H9 (cell line): ENCODE results near the gene MMP11. TPM values are rescaled to one million over a fixed set of nuclear protein-coding genes. Genes with fewer than 3 reads are reported as not detected.
A peak's percentile ranks its signal among the peaks of the same experiment; 100 is the strongest.

Experiments used
- DNase-seq: peaks from one replicate; pipeline ENCODE4 v3.0.0-alpha.2; 2017
- H2AFZ ChIP-seq: one replicate; pipeline ENCODE4 v1.6.1; 2013; ENCODE audit warnings: mild to moderate bottlenecking, low read length, control low read depth, moderate library complexity
- H2AK5ac ChIP-seq: 2 replicates; pipeline ENCODE4 v1.6.1; 2013; ENCODE audit warnings: low read length, control low read depth, mixed read lengths; ENCODE audit not compliant: insufficient read length
- H2BK120ac ChIP-seq: one replicate; pipeline ENCODE4 v1.6.1; 2013; ENCODE audit warnings: low read depth, mild to moderate bottlenecking, low read length, control low read depth, inconsistent platforms; ENCODE audit not compliant: poor library complexity, severe bottlenecking
- H2BK12ac ChIP-seq: 2 replicates; pipeline ENCODE4 v1.6.1; 2013; ENCODE audit warnings: low read length, control low read depth, mixed read lengths, low read depth; ENCODE audit not compliant: insufficient read length
- H2BK15ac ChIP-seq: 2 replicates; pipeline ENCODE4 v1.6.1; 2013; ENCODE audit warnings: low read depth, low read length, control low read depth
- H2BK20ac ChIP-seq: one replicate; pipeline ENCODE4 v1.6.1; 2013; ENCODE audit warnings: low read depth, mild to moderate bottlenecking, low read length, control low read depth, inconsistent platforms; ENCODE audit not compliant: poor library complexity, severe bottlenecking
- H2BK5ac ChIP-seq: 2 replicates; pipeline ENCODE4 v1.6.1; 2013; ENCODE audit warnings: low read length, control low read depth, mixed read lengths; ENCODE audit not compliant: insufficient read length
- H3K14ac ChIP-seq: 2 replicates; pipeline ENCODE4 v1.6.1; 2013; ENCODE audit warnings: low read length, control low read depth; ENCODE audit not compliant: insufficient read depth
- H3K18ac ChIP-seq: 2 replicates; pipeline ENCODE4 v1.6.1; 2013; ENCODE audit warnings: low read depth, mild to moderate bottlenecking, mixed read lengths, low read length, control low read depth; ENCODE audit not compliant: insufficient read length
- H3K23ac ChIP-seq: 2 replicates; pipeline ENCODE4 v1.6.1; 2013; ENCODE audit warnings: low read length, control low read depth, mixed read lengths, low read depth; ENCODE audit not compliant: insufficient read length
- H3K23me2 ChIP-seq: 2 replicates; pipeline ENCODE4 v1.6.1; 2013; ENCODE audit warnings: low read depth, mild to moderate bottlenecking, mixed read lengths, low read length, control low read depth; ENCODE audit not compliant: insufficient read length, poor library complexity, severe bottlenecking
- H3K27ac ChIP-seq: 2 replicates; pipeline ENCODE4 v1.5.1; 2013; ENCODE audit warnings: low read length, control low read depth, mixed read lengths, low read depth; ENCODE audit not compliant: insufficient read length
- H3K27me3 ChIP-seq: 2 replicates; pipeline ENCODE4 v1.6.1; 2013; ENCODE audit warnings: low read length, control low read depth, inconsistent platforms; ENCODE audit not compliant: insufficient read depth
- H3K4ac ChIP-seq: 2 replicates; pipeline ENCODE4 v1.6.1; 2013; ENCODE audit warnings: low read depth, mild to moderate bottlenecking, control low read depth, inconsistent platforms, low read length, moderate library complexity
- H3K4me1 ChIP-seq: 2 replicates; pipeline ENCODE4 v1.6.1; 2013; ENCODE audit warnings: low read length, control low read depth, inconsistent platforms; ENCODE audit not compliant: insufficient read depth
- H3K4me2 ChIP-seq: 2 replicates; pipeline ENCODE4 v1.6.1; 2013; ENCODE audit warnings: low read length, control low read depth, mixed read lengths; ENCODE audit not compliant: insufficient read length, insufficient read depth
- H3K56ac ChIP-seq: 2 replicates; pipeline ENCODE4 v1.6.1; 2013; ENCODE audit warnings: low read depth, mild to moderate bottlenecking, mixed read lengths, low read length, control low read depth; ENCODE audit not compliant: insufficient read length
- H3K79me1 ChIP-seq: 2 replicates; pipeline ENCODE4 v1.6.1; 2013; ENCODE audit warnings: low read depth, mild to moderate bottlenecking, moderate library complexity, low read length, control low read depth, inconsistent platforms; ENCODE audit not compliant: insufficient read depth, poor library complexity, severe bottlenecking
- H3K79me2 ChIP-seq: 2 replicates; pipeline ENCODE4 v1.6.1; 2013; ENCODE audit warnings: low read length, control low read depth, inconsistent platforms; ENCODE audit not compliant: insufficient read depth
- H3K9ac ChIP-seq: 2 replicates; pipeline ENCODE4 v1.6.1; 2013; ENCODE audit warnings: low read length, control low read depth, mixed read lengths; ENCODE audit not compliant: insufficient read length; ENCODE audit errors: extremely low read depth
- H3K9me3 ChIP-seq: one replicate; pipeline ENCODE4 v1.6.1; 2013; ENCODE audit warnings: low read depth, low read length, inconsistent platforms; ENCODE audit not compliant: control insufficient read depth
- H3T11ph ChIP-seq: one replicate; pipeline ENCODE4 v1.6.1; 2013; ENCODE audit warnings: mild to moderate bottlenecking, low read length, control low read depth, inconsistent platforms
- H4K20me1 ChIP-seq: one replicate; pipeline ENCODE4 v1.6.1; 2013; ENCODE audit not compliant: control insufficient read depth, insufficient read length, insufficient read depth
- H4K5ac ChIP-seq: 2 replicates; pipeline ENCODE4 v1.6.1; 2013; ENCODE audit warnings: low read depth, mild to moderate bottlenecking, mixed read lengths, low read length, control low read depth; ENCODE audit not compliant: insufficient read length
- H4K8ac ChIP-seq: replicated peaks from 2 replicates; pipeline ENCODE4 v1.6.1; 2013; ENCODE audit warnings: low read length, control low read depth, mixed read lengths, low read depth; ENCODE audit not compliant: insufficient read length
- H4K91ac ChIP-seq: 2 replicates; pipeline ENCODE4 v1.6.1; 2013; ENCODE audit warnings: low read depth, mild to moderate bottlenecking, moderate library complexity, mixed read lengths, low read length, control low read depth; ENCODE audit not compliant: insufficient read length
- H3K27ac Mint-ChIP-seq, 3 experiments: 2 replicates in 2 of 3; 3 replicates in 1 of 3; pipeline ENCODE4 v1.8.0; 2020 to 2021; ENCODE audit warnings: mixed read lengths in 3 of 3, mild to moderate bottlenecking in 1 of 3, moderate library complexity in 1 of 3
- H3K27me3 Mint-ChIP-seq: 2 replicates; pipeline ENCODE4 v1.8.0; 2021; ENCODE audit warnings: low read depth, mild to moderate bottlenecking, moderate library complexity, mixed read lengths
- H3K36me3 Mint-ChIP-seq, 3 experiments: 2 replicates in 2 of 3; 3 replicates in 1 of 3; pipeline ENCODE4 v1.8.0; 2020 to 2021; ENCODE audit warnings: low read depth in 3 of 3, mixed read lengths in 3 of 3; ENCODE audit not compliant: insufficient read depth in 1 of 3
- H3K4me1 Mint-ChIP-seq, 2 experiments: 2 replicates each; pipeline ENCODE4 v1.8.0; 2020; ENCODE audit warnings: mixed read lengths in 2 of 2
- H3K4me3 Mint-ChIP-seq, 2 experiments: 2 replicates in 1 of 2; 3 replicates in 1 of 2; pipeline ENCODE4 v1.8.0; 2020 to 2021; ENCODE audit warnings: mild to moderate bottlenecking in 2 of 2, mixed read lengths in 2 of 2, moderate library complexity in 1 of 2
- H3K9me3 Mint-ChIP-seq, 2 experiments: 2 replicates in 1 of 2; 3 replicates in 1 of 2; pipeline ENCODE4 v1.8.0; 2020; ENCODE audit warnings: mild to moderate bottlenecking in 2 of 2, mixed read lengths in 2 of 2, moderate library complexity in 1 of 2
- CTCF ChIP-seq: fragments of 200-600 bp; sonication (generic); conservative IDR thresholded peaks from 3 replicates; pipeline ENCODE4 v1.8.0; 2021; ENCODE audit warnings: antibody characterized with exemption, mild to moderate bottlenecking
- WGBS: extraction: QIAGEN DNeasy Blood & Tissue Kit; methylation state at CpG from one replicate; pipeline ENCODE4 v1.1.7; 2013; ENCODE audit warnings: missing lambda C conversion rate, low lambda C conversion rate, mixed read lengths; ENCODE audit not compliant: insufficient read length; ENCODE audit errors: extremely low coverage; 5-methylcytosine and 5-hydroxymethylcytosine counted together
- total RNA-seq: library from RNA; stranded (reverse); gene quantifications from 2 replicates; pipeline ENCODE4 v1.2.1, GENCODE V29; 2021

Gene MMP11
- total RNA-seq, 1 experiment from 2014 or later = 5.3 TPM

DNA sequence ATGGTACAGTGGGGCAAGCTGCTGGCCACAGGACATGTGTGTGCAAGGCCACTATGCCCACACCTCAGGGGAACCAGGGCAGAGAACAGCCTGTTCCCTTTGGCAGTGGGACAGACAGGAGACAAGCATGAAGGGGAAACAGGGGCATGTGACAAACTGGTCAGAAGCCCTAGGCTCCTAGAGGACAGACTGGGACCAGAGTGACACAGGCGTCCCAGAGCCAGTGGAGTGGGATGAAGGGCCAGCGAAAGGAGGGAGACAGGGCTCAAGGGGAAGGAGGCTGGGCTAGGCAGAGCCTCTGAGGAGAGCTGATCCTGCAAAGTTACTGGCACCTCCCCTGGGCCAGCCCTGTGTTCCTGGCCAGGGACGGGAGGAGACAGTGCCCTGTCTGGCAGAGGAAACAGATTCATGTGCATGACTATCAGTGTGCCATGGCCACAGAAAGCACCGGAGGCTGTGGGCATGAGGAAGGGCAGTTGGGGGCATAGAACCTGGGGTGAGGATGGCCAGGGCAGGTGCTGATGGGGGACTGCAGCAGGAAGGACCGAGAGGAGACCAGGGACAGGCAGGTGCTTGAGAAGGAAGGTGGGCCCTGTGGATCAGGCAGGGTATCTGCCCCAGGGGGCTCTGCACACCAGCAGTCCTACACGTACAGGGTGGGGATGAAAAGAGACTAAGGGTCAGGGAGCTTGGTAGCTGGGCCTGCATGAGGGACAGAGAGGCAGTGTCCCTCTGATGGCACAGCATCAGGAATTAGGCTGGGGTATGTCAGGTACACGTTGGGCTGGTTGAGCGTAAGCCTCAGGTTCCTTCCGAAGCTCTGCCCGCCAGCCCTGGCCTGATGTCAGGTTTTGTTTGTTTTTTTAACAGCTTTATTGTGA lies 56.4 kb downstream of the MMP11 start:
- no peak overlapping the region for H2AK5ac ChIP-seq
- H4K8ac ChIP-seq = no peak overlapping the region
- no peaks in the 10 kb centered on the region for H3K79me1 ChIP-seq
- H2BK120ac ChIP-seq = no peak overlapping the region
- H3K23me2 ChIP-seq = no peaks in the 10 kb centered on the region
- no peak overlapping the region for H4K5ac ChIP-seq
- no peak overlapping the region for H3T11ph ChIP-seq
- H3K4ac ChIP-seq = no peak overlapping the region
- Mint-ChIP-seq H3K9me3 (no peaks in the 10 kb centered on the region), H3K36me3 (peaks cover 34 to 66% (median 64%) of the 10 kb centered on the region in 3 experiments), H3K4me1 (peaks cover 9 to 11% of the 10 kb centered on the region in 2 experiments; a peak in 2 of 4 replicates), H3K27ac (peak overlapping the region in 2 of 3 experiments; percentile 52 to 83; a peak in 4 of 7 replicates), H3K4me3 (no peak overlapping the region), H3K27me3 (no peaks in the 10 kb centered on the region)
- no peaks in the 10 kb centered on the region for H3K4me1 ChIP-seq
- no peak overlapping the region for H2BK12ac ChIP-seq
- H3K14ac ChIP-seq = no peak overlapping the region
- TF ChIP-seq CTCF = no peak
- no peak overlapping the region for H3K18ac ChIP-seq
- no peak overlapping the region for H2AFZ ChIP-seq
- no peaks in the 10 kb centered on the region for H3K79me2 ChIP-seq
- H3K9me3 ChIP-seq = no peaks in the 10 kb centered on the region
- H2BK20ac ChIP-seq = no peak overlapping the region
- H3K27me3 ChIP-seq = no peaks in the 10 kb centered on the region
- H3K4me2 ChIP-seq = no peak overlapping the region
- H3K56ac ChIP-seq = no peak overlapping the region
- DNase-seq = no peak
- H3K9ac ChIP-seq = no peak overlapping the region
- no peak overlapping the region for H3K27ac ChIP-seq
- H4K20me1 ChIP-seq = no peaks in the 10 kb centered on the region
- H2BK5ac ChIP-seq = no peak overlapping the region
- WGBS = no CpG with 5 or more reads among the region's 10 CpGs
- H3K23ac ChIP-seq = no peak overlapping the region
- H2BK15ac ChIP-seq = no peak overlapping the region
- no peak overlapping the region for H4K91ac ChIP-seq
